ENCODE measurements around the gene NDUFA13. TPM values are rescaled to one million over a fixed set of nuclear protein-coding genes. Genes with fewer than 3 reads are reported as not detected.

NDUFA13 gene
- total RNA-seq, 1 donor from 2014 or later = 182 TPM

DNA sequence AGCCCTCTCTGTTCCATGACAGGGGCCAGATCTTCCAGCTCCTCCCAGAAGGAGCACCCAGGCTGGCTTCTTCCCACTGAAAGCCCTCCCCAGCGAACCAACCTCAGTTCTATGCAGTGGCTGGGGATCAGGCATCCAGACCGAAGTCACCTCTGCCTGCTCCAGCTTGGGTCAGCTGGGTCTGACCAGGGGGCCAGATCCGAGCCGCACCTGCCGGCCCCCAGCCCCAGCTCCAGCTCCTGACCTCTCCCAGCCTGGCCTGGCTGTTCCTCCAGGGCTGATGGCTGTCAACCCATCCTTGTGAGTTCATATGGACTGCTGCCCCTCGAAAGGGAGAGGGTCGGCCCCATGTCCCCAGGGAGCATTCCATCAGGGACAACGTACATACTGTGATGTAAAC lies 8.7 kb upstream of the NDUFA13 start:
- H3K27me3 ChIP-seq (ENCODE audit: control insufficient read depth, insufficient read depth, low read length) = no peaks in the 10 kb centered on the region
- no peak overlapping the region for H3K4me3 ChIP-seq (ENCODE audit: low read depth, low read length)
- TF ChIP-seq CTCF (IDR thresholded peaks at IDR 0.05; ENCODE audit: insufficient read depth, low read length, severe bottlenecking) = no peak
- H3K36me3 ChIP-seq (ENCODE audit: control insufficient read depth, insufficient read depth, low read length) = peaks cover 16% of the 10 kb centered on the region
- DNase-seq (ENCODE audit: low read depth) (no peak), FAIRE-seq (no peak)

DNA sequence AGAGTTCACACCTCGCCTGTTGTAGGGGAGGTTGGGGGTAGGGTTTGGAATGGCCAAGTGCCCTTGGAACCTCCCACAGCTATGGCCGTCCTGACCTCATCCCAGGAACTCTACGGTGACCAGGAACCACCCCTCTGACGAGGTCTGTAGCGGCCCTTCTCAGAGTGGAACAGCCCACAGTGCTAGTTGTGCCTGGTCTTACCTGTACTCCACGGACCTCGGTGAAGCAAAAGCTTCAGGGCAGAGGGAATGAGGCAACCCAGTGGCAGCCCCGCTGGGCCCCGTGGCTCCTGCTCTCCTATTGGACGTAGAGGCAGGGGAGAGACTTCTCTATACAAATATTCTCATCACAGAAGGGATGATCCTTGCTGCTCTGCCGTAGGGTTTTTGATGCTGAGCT lies 7.8 kb upstream of the NDUFA13 start:
- no peak for FAIRE-seq

GRCh38 chr19:19510432-19510831 lies 5.6 kb upstream of the NDUFA13 start:
- no peak for FAIRE-seq
- TF ChIP-seq CTCF (IDR thresholded peaks at IDR 0.05; ENCODE audit: insufficient read depth, low read length, severe bottlenecking) = no peak
- peak; percentile 35 for DNase-seq (ENCODE audit: low read depth)
- Histone ChIP-seq H3K27me3 (ENCODE audit: control insufficient read depth, insufficient read depth, low read length) (no peaks in the 10 kb centered on the region), H3K4me3 (ENCODE audit: low read depth, low read length) (no peak overlapping the region), H3K36me3 (ENCODE audit: control insufficient read depth, insufficient read depth, low read length) (peaks cover 2% of the 10 kb centered on the region)

More for the DNA sequence above, 7.8 kb upstream of the NDUFA13 start:
- Histone ChIP-seq H3K4me3 (ENCODE audit: low read depth, low read length) (no peak overlapping the region), H3K36me3 (ENCODE audit: control insufficient read depth, insufficient read depth, low read length) (peaks cover 10% of the 10 kb centered on the region), H3K27me3 (ENCODE audit: control insufficient read depth, insufficient read depth, low read length) (no peaks in the 10 kb centered on the region)
- DNase-seq (ENCODE audit: low read depth) = no peak
- TF ChIP-seq CTCF (IDR thresholded peaks at IDR 0.05; ENCODE audit: insufficient read depth, low read length, severe bottlenecking) = no peak

- Histone ChIP-seq H3K36me3 (ENCODE audit: control insufficient read depth, insufficient read depth, low read length) (no peaks in the 10 kb centered on the region), H3K27me3 (ENCODE audit: control insufficient read depth, insufficient read depth, low read length) (no peaks in the 10 kb centered on the region), H3K4me3 (ENCODE audit: low read depth, low read length) (no peak overlapping the region)
- no peak for FAIRE-seq
- no peak for TF ChIP-seq CTCF (IDR thresholded peaks at IDR 0.05; ENCODE audit: insufficient read depth, low read length, severe bottlenecking)
- DNase-seq (ENCODE audit: low read depth) = no peak
Observed at GRCh38 chr19:19513682-19514081, 2.3 kb upstream of the NDUFA13 start.

DNA sequence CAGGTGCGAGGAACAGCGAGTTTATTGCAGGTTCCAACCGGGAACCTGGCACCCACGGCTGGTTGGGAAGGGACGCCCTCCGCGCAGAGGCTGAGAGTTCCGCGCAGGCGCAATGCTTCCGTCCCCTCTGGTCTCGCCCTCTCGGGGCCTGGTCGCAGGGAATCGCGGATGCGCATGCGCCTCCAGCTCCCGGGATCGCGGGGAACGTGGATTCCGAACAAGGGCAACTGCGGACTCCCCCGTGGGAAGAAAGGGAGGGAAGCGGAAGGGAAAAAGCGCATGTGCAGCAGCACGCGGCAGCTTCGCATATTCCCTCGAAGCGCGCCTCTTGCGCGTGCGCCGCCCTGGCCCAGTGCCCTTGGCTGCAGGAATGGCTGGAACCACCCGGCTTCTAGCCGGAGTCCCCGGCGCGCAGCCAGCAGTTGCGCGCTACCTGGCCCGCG lies 1.8 kb upstream of the NDUFA13 start:
- DNase-seq (ENCODE audit: low read depth) = no peak
- no peak for FAIRE-seq
- no peak for TF ChIP-seq CTCF (IDR thresholded peaks at IDR 0.05; ENCODE audit: insufficient read depth, low read length, severe bottlenecking)
- H3K27me3 ChIP-seq (ENCODE audit: control insufficient read depth, insufficient read depth, low read length) = no peaks in the 10 kb centered on the region
- peaks cover 3% of the 10 kb centered on the region for H3K36me3 ChIP-seq (ENCODE audit: control insufficient read depth, insufficient read depth, low read length)
- H3K4me3 ChIP-seq (ENCODE audit: low read depth, low read length) = no peak overlapping the region

DNA sequence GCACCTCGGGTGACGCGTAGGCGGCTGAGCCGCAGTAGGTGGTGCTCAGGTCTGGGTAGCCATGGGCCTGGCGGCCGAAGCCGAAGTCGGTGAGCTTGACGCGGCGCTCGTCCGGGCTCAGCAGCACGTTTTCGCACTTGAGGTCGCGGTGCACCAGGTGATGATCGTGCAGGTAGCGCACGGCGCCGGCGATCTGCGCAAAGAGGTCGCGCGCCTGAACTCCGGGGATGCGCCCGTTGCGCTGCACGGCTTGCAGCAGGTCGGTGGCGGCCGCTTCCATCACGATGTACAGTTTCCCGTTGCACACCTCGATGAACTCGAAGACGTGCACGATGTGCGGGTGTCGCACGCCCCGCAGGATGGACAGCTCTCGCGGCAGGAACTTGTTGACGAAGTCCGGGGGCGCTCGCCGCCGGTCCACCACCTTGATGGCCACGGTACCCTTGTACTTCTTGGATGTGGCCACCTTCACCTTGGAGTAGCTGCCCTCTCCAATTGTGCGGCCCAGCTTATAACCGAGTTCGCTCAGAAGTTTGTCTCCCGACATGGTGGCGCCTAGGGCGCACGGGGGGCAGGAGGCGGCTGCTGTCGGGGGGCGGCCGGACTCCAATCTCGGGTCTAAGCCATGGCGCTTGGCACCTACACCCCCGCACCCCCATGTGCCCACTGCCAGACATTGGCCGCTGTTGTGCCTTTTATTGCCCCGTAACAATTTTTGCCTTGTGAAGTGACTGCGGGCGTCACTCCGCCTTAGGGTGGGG lies 964 bp upstream of the NDUFA13 start, which contains the start of gene TSSK6:
Gene TSSK6, minus strand, starts transcription at position 668 of the 761 bp plus-strand sequence. Its CDS starts 121 bp downstream, at position 547.
- no peak for FAIRE-seq
- H3K27me3 ChIP-seq (ENCODE audit: control insufficient read depth, insufficient read depth, low read length) = no peaks in the 10 kb centered on the region
- peak within 1 kb of the TSS; percentile 62 for H3K4me3 ChIP-seq (ENCODE audit: low read depth, low read length)
- TF ChIP-seq CTCF (IDR thresholded peaks at IDR 0.05; ENCODE audit: insufficient read depth, low read length, severe bottlenecking) = no peak
- DNase-seq (ENCODE audit: low read depth) = no peak
- H3K36me3 ChIP-seq (ENCODE audit: control insufficient read depth, insufficient read depth, low read length) = peaks cover 10% of the 10 kb centered on the region

All from bronchial epithelial cell (primary cell).